Spleen (tissue), 11 donors: ENCODE measurements around the gene MMP11. TPM values are rescaled to one million over a fixed set of nuclear protein-coding genes. Genes with fewer than 3 reads are reported as not detected.

Source experiments
- DNase-seq: peaks from one replicate; pipeline ENCODE4 v3.0.0-alpha.2; 2020
- H3K27ac ChIP-seq, 8 donors: fragments of 200-600 bp; sonication (generic) in 7 of 8; 1 replicate in 4 of 8; 2 replicates in 4 of 8; pipeline versions ENCODE4 v1.5.0 to v1.8.0; 2016 to 2021; ENCODE audit warnings: inconsistent platforms in 4 of 8, mild to moderate bottlenecking in 4 of 8, moderate library complexity in 1 of 8
- H3K27me3 ChIP-seq, 7 donors: fragments of 200-600 bp; sonication (generic) in 6 of 7; replicated peaks in 1 of 7; 1 replicate in 4 of 7; 2 replicates in 3 of 7; pipeline versions ENCODE4 v1.5.0 to v1.8.0; 2016 to 2021; ENCODE audit warnings: inconsistent platforms in 3 of 7, mild to moderate bottlenecking in 1 of 7
- H3K36me3 ChIP-seq, 6 donors: fragments of 200-600 bp; sonication (generic) in 5 of 6; 1 replicate in 4 of 6; 2 replicates in 2 of 6; pipeline versions ENCODE4 v1.5.0 to v1.8.0; 2016 to 2021; ENCODE audit warnings: inconsistent platforms in 2 of 6
- H3K4me1 ChIP-seq, 6 donors: fragments of 200-600 bp; sonication (generic) in 5 of 6; 1 replicate in 3 of 6; 2 replicates in 3 of 6; pipeline versions ENCODE4 v1.5.0 to v1.8.0; 2016 to 2021; ENCODE audit warnings: inconsistent platforms in 3 of 6
- H3K4me3 ChIP-seq, 8 donors: fragments of 200-600 bp; sonication (generic) in 7 of 8; 1 replicate in 4 of 8; 2 replicates in 4 of 8; pipeline versions ENCODE4 v1.5.0 to v1.8.0; 2016 to 2021; ENCODE audit warnings: inconsistent platforms in 4 of 8, mild to moderate bottlenecking in 4 of 8, moderate library complexity in 2 of 8
- H3K9me3 ChIP-seq, 8 donors: fragments of 200-600 bp; sonication (generic) in 7 of 8; 1 replicate in 4 of 8; 2 replicates in 4 of 8; pipeline versions ENCODE4 v1.5.0 to v1.8.0; 2016 to 2021; ENCODE audit warnings: inconsistent platforms in 4 of 8
- POLR2A ChIP-seq, 3 donors: fragments of 450-650 bp; IDR thresholded peaks; one replicate each; pipeline ENCODE4 v1.5.1; 2017; ENCODE audit warnings: antibody characterized with exemption in 3 of 3, mild to moderate bottlenecking in 1 of 3
- POLR2AphosphoS5 ChIP-seq, 3 donors: sonication (generic); formaldehyde crosslinking; IDR thresholded peaks; one replicate each; pipeline ENCODE4 v1.5.1; 2017; ENCODE audit warnings: antibody characterized with exemption in 3 of 3
- WGBS, 5 donors: extraction: QIAGEN DNeasy Blood & Tissue Kit in 3 of 5; methylation state at CpG; one replicate each; pipeline versions ENCODE4 v1.1.5 to v1.1.7; 2013 to 2018; 5-methylcytosine and 5-hydroxymethylcytosine counted together
- intact Hi-C: fragments of 100-400 bp; cut with DNase I; formaldehyde crosslinking; loops from one replicate; pipeline ENCODE4 v1.15.0; 2023; ENCODE audit warnings: low total_unique reads
- polyA plus RNA-seq, 3 donors: library from polyadenylated mRNA; stranded (reverse); fragments of 200-250 nt; gene quantifications; one replicate each; pipeline ENCODE4 v1.2.1, GENCODE V29; 2013
- total RNA-seq, 7 donors: library from RNA; depleted of rRNA in 3 of 7; stranded (reverse); fragments of >200 nt in 3 of 7; fragmentation: NEBNext Ultra II Directional in 4 of 7; extraction: Animal tissue kit (Norgen Biotek cat#: 25700) in 4 of 7; gene quantifications; one replicate each; pipeline versions ENCODE4 v1.1.0 to v1.2.1, GENCODE V29; 2016 to 2021
- TF ChIP-seq, protein P1 (sequence below), 11 experiments: fragments of 200-600 bp in 7 of 11; fragments of 450-650 bp in 4 of 11; sonication (generic) in 4 of 11; IDR thresholded peaks in 8 of 11; conservative IDR thresholded peaks in 3 of 11; 1 replicate in 7 of 11; 2 replicates in 4 of 11; pipeline versions ENCODE4 v1.4.0 to v1.8.0; 2016 to 2021; ENCODE audit warnings: antibody characterized with exemption in 11 of 11, inconsistent platforms in 4 of 11, mild to moderate bottlenecking in 1 of 11
- donor health status: healthy with polysubstance abuse.
- donor health status: DM: no; HTN: no; CAD: no; lungs with moderate emphysema.
- donor health status: DM: no; HTN: no; CAD: no.
- donor health status: Bipolar disorder and iron deficiency.
- donor health status: healthy.
- donor health status: DM: no; HTN: no; CAD: no.
- donor health status: DM: yes; HTN: yes; CAD: no.

Gene MMP11
- total and polyA plus RNA-seq, 10 donors = 0.66 to 11.0 (median 4.2) TPM

DNA sequence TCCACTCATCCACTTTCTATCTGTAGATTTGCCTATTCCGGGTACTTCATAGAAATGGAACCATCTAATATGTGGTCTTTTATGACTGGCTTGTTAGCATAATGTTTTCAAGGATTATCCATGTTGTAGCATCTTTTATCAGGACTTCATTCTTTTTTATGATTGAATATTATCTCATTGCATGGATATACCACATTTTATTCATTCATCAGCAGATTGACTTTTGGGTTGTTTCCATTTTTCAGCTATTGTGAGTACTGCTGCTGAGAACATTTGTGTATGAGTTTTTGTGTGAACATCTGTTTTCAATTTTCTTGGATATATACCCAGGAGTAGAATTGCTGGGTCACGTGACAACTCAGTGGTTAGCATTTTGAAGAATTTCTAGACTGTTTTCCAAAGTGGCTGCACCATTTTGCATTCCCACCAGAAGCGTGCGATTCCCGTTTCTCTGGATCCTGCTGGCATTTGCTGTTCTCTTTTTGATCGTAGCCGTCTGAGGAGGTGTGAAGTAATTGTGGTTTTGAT is 57.3 kb downstream of the MMP11 start:
- 69 to 78% (median 75%) methylated on average over 7 of the region's 7 CpGs for WGBS, 5 donors
- intact Hi-C loops = no loop called here
- no peak for TF ChIP-seq POLR2A (IDR thresholded peaks at IDR 0.05)
- TF ChIP-seq, protein P1, sequence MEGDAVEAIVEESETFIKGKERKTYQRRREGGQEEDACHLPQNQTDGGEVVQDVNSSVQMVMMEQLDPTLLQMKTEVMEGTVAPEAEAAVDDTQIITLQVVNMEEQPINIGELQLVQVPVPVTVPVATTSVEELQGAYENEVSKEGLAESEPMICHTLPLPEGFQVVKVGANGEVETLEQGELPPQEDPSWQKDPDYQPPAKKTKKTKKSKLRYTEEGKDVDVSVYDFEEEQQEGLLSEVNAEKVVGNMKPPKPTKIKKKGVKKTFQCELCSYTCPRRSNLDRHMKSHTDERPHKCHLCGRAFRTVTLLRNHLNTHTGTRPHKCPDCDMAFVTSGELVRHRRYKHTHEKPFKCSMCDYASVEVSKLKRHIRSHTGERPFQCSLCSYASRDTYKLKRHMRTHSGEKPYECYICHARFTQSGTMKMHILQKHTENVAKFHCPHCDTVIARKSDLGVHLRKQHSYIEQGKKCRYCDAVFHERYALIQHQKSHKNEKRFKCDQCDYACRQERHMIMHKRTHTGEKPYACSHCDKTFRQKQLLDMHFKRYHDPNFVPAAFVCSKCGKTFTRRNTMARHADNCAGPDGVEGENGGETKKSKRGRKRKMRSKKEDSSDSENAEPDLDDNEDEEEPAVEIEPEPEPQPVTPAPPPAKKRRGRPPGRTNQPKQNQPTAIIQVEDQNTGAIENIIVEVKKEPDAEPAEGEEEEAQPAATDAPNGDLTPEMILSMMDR (IDR thresholded peaks at IDR 0.05 in 8 of 11, conservative IDR thresholded peaks at IDR 0.05 in 3 of 11) = no peak
- no peak for TF ChIP-seq POLR2AphosphoS5 (IDR thresholded peaks at IDR 0.05)

DNA sequence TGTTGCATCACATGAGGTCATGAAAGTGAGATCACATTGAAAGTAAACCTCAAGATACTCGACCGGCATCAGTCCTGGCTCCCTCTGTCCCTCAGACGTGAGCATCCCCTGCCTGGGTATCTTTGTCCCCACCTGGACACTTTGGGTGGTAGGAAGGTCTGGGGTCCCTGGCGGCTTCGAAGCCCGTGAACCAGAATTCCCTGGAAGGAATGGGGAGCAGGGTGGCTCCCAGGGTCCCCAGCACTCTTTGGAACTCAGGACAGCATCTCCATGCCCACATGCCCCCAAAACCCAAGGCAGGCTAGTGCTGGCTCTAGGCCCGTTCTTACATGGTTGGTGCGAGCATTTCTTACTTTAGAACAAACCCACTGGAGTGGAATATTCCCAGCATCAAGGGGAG is 58.6 kb downstream of the MMP11 start:
- Histone ChIP-seq H3K4me3 (no peak overlapping the region), H3K27ac (no peak overlapping the region), H3K9me3 (no peaks in the 10 kb centered on the region), H3K4me1 (peaks cover 0 to 36% (median 4%) of the 10 kb centered on the region in 6 donors), H3K27me3 (no peaks in the 10 kb centered on the region), H3K36me3 (peaks cover 0 to 100% (median 93%) of the 10 kb centered on the region in 6 donors)
- intact Hi-C loops = no loop called here
- TF ChIP-seq, protein P1 (IDR thresholded peaks at IDR 0.05 in 8 of 11, conservative IDR thresholded peaks at IDR 0.05 in 3 of 11) = no peak
- TF ChIP-seq POLR2AphosphoS5 (IDR thresholded peaks at IDR 0.05) = no peak
- no peak for TF ChIP-seq POLR2A (IDR thresholded peaks at IDR 0.05)
- WGBS, 5 donors = 85 to 96% (median 91%) methylated on average over 8 of the region's 8 CpGs
- peak; percentile 57 for DNase-seq

More for the DNA sequence above, 57.3 kb downstream of the MMP11 start:
- Histone ChIP-seq H3K36me3 (peaks cover 0 to 100% (median 93%) of the 10 kb centered on the region in 6 donors), H3K4me3 (no peak overlapping the region), H3K27ac (no peak overlapping the region), H3K4me1 (peaks cover 0 to 32% (median 4%) of the 10 kb centered on the region in 6 donors), H3K9me3 (no peaks in the 10 kb centered on the region), H3K27me3 (no peaks in the 10 kb centered on the region)
- DNase-seq = no peak

DNA sequence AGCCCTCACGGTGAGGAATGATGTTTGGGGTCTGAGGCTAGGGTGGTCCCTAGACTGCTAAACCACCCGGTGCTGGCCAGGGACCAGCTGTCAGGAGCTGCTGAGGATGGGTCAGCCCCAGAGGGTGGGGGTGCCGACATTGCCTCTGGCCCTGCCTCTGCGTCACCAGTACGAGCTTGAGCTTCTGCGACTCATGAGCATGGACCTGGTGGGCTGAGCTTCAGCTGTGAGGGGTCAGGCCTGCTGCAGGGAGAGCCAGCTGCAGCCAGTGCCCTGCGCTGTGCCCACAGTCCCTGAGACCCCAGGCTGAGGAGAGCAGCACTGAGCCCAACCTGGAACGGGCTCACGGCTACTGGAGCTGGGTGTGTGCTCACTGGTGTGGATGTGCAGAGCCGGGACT is 59.1 kb downstream of the MMP11 start:
- TF ChIP-seq, protein P1 (IDR thresholded peaks at IDR 0.05 in 8 of 11, conservative IDR thresholded peaks at IDR 0.05 in 3 of 11) = no peak
- no peak for TF ChIP-seq POLR2A (IDR thresholded peaks at IDR 0.05)
- TF ChIP-seq POLR2AphosphoS5 (IDR thresholded peaks at IDR 0.05) = peak in 1 of 3 donors; percentile 46
- Histone ChIP-seq H3K27me3 (no peaks in the 10 kb centered on the region), H3K4me1 (peaks cover 0 to 37% (median 6%) of the 10 kb centered on the region in 6 donors), H3K36me3 (peaks cover 0 to 100% (median 91%) of the 10 kb centered on the region in 6 donors), H3K9me3 (no peaks in the 10 kb centered on the region), H3K27ac (no peak overlapping the region), H3K4me3 (no peak overlapping the region)
- intact Hi-C loops = no loop called here
- WGBS, 5 donors = 88 to 96% (median 92%) methylated on average over 5 to 10 of the region's 10 CpGs
- peak; percentile 60 for DNase-seq

DNA sequence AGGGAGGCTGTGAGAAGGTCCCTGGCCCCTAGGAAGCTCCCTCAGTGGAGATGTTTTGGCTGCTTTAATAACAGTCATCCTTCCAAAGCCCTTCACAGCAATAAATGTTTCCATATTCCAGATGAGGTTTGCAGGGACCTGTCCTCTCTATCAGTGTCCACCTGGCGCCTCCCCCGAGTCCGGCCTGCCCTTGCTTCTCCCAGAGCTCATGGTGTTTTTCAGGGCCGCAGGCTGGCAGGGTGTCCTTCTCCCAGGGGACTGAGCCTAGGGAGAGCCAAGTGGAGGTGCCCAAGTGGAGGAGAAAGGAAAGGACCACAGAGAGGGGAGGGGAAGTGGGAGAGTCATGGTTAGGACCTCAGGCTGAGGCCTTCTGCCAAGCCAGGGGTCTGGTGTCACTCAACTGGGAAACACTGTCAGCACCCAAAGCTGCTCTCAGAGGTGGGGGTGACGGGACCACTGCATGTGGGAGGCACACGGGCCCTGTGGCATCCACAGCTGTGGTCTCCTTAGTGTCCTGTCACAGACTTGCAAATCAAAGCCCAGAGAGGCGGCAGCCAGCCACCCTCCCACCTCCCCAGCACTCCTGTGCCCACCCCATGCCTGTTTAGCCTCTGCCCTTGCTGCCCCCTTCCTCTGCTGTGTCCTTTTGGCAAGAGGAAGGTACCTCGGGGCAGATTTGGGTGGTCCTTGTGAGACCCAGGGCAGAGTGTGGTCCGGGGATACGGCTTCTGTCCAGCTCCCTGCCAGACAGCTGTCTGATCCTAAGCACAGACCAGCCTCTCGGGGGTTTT is 59.8 kb downstream of the MMP11 start:
- DNase-seq = peak; percentile 63
- H3K27me3 ChIP-seq = no peaks in the 10 kb centered on the region
- peaks cover 0 to 98% (median 85%) of the 10 kb centered on the region in 6 donors for H3K36me3 ChIP-seq
- H3K4me1 ChIP-seq = peaks cover 0 to 37% (median 13%) of the 10 kb centered on the region in 6 donors
- no peak for TF ChIP-seq POLR2A (IDR thresholded peaks at IDR 0.05)
- TF ChIP-seq POLR2AphosphoS5 (IDR thresholded peaks at IDR 0.05) = no peak
- TF ChIP-seq, protein P1 (IDR thresholded peaks at IDR 0.05 in 8 of 11, conservative IDR thresholded peaks at IDR 0.05 in 3 of 11) = no peak
- WGBS, 5 donors = 84 to 86% (median 85%) methylated on average over 11 of the region's 11 CpGs
- H3K9me3 ChIP-seq = no peaks in the 10 kb centered on the region
- no peak overlapping the region for H3K27ac ChIP-seq
- intact Hi-C loops = no loop called here
- no peak overlapping the region for H3K4me3 ChIP-seq
